Measurements from ENCODE around the gene AK1. TPM values are rescaled to one million over a fixed set of nuclear protein-coding genes. Genes with fewer than 3 reads are reported as not detected.
A peak's percentile ranks its signal among the peaks of the same experiment; 100 is the strongest.

Gene AK1
- total and polyA plus RNA-seq, 2 of the 13 experiments (the other 11 are each of a cell fraction or from before 2014, with no cell fraction given), result 19.1 to 32.8 TPM

- TF ChIP-seq, protein P1, sequence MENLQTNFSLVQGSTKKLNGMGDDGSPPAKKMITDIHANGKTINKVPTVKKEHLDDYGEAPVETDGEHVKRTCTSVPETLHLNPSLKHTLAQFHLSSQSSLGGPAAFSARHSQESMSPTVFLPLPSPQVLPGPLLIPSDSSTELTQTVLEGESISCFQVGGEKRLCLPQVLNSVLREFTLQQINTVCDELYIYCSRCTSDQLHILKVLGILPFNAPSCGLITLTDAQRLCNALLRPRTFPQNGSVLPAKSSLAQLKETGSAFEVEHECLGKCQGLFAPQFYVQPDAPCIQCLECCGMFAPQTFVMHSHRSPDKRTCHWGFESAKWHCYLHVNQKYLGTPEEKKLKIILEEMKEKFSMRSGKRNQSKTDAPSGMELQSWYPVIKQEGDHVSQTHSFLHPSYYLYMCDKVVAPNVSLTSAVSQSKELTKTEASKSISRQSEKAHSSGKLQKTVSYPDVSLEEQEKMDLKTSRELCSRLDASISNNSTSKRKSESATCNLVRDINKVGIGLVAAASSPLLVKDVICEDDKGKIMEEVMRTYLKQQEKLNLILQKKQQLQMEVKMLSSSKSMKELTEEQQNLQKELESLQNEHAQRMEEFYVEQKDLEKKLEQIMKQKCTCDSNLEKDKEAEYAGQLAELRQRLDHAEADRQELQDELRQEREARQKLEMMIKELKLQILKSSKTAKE (CRISPR knock-in tag; IDR thresholded peaks at IDR 0.05; ENCODE audit: borderline replicate concordance), result peak; percentile 87
- TF ChIP-seq KDM6A (CRISPR knock-in tag; IDR thresholded peaks at IDR 0.05; ENCODE audit: low read depth) (no peak), ONECUT2 (CRISPR knock-in tag; IDR thresholded peaks at IDR 0.05) (no peak), ARNT (IDR thresholded peaks at IDR 0.05) (no peak), MED1 (CRISPR knock-in tag; IDR thresholded peaks at IDR 0.05) (peak; percentile 54), LBX2 (CRISPR knock-in tag; IDR thresholded peaks at IDR 0.05; ENCODE audit: borderline replicate concordance) (no peak), ZBTB33 (CRISPR knock-in tag; IDR thresholded peaks at IDR 0.05) (peak; percentile 57; the same call in 1 of the 2 replicates), PATZ1 (CRISPR knock-in tag; IDR thresholded peaks at IDR 0.05) (peak; percentile 96), HES4 (CRISPR knock-in tag; IDR thresholded peaks at IDR 0.05; ENCODE audit: borderline replicate concordance) (no peak), ZNF138 (CRISPR knock-in tag; IDR thresholded peaks at IDR 0.05; ENCODE audit: low read depth) (no peak), TFE3 (CRISPR knock-in tag; IDR thresholded peaks at IDR 0.05) (0 out of 2 replicates have a peak, but pooled peaks have one; percentile 35), TBP (CRISPR knock-in tag; IDR thresholded peaks at IDR 0.05) (no peak), ZNF513 (CRISPR knock-in tag; conservative IDR thresholded peaks at IDR 0.05) (no peak), GABPA (IDR thresholded peaks at IDR 0.05; ENCODE audit: low read depth, low read length) (no peak), GABPA (CRISPR knock-in tag; IDR thresholded peaks at IDR 0.05; ENCODE audit: low read depth) (peak; percentile 65), ZMYM2 (CRISPR knock-in tag; IDR thresholded peaks at IDR 0.05) (0 out of 2 replicates have a peak, but pooled peaks have one; percentile 26)
- TF ChIP-seq, protein P2, sequence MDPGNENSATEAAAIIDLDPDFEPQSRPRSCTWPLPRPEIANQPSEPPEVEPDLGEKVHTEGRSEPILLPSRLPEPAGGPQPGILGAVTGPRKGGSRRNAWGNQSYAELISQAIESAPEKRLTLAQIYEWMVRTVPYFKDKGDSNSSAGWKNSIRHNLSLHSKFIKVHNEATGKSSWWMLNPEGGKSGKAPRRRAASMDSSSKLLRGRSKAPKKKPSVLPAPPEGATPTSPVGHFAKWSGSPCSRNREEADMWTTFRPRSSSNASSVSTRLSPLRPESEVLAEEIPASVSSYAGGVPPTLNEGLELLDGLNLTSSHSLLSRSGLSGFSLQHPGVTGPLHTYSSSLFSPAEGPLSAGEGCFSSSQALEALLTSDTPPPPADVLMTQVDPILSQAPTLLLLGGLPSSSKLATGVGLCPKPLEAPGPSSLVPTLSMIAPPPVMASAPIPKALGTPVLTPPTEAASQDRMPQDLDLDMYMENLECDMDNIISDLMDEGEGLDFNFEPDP (CRISPR knock-in tag; conservative IDR thresholded peaks at IDR 0.05), result no peak
These were observed 15.1 kb downstream of the AK1 start (continued) for GRCh38 chr9:127862075-127863011.

Measured in HepG2 (cell line).